MM.1S (cell line): ENCODE measurements around the gene NPS.

Source experiments
- DNase-seq: peaks from one replicate; pipeline ENCODE4 v3.0.0-alpha.2; 2015
- H2AFZ ChIP-seq: fragments of 300-600 bp; sonication (generic); 2 replicates; pipeline ENCODE4 v1.6.0; 2016; ENCODE audit warnings: antibody characterized with exemption, low read length
- H3F3A ChIP-seq: fragments of 300-600 bp; sonication (generic); 2 replicates; pipeline ENCODE4 v1.6.1; 2016; ENCODE audit warnings: mild to moderate bottlenecking, antibody characterized with exemption, low read length, moderate library complexity, mixed read lengths; ENCODE audit not compliant: insufficient read depth
- H3K27ac ChIP-seq: fragments of 300-600 bp; sonication (generic); 2 replicates; pipeline ENCODE4 v1.5.1; 2016; ENCODE audit warnings: mild to moderate bottlenecking, low read length
- H3K27me3 ChIP-seq: fragments of 300-600 bp; sonication (generic); replicated peaks from 2 replicates; pipeline ENCODE4 v1.6.0; 2016; ENCODE audit warnings: low read length; ENCODE audit not compliant: insufficient read depth
- H3K36me3 ChIP-seq: fragments of 300-600 bp; sonication (generic); replicated peaks from 2 replicates; pipeline ENCODE4 v1.6.1; 2016; ENCODE audit warnings: mild to moderate bottlenecking, low read length, mixed read lengths; ENCODE audit not compliant: insufficient read depth
- H3K4me1 ChIP-seq: fragments of 300-600 bp; sonication (generic); 2 replicates; pipeline ENCODE4 v1.6.1; 2016; ENCODE audit warnings: low read length, mixed read lengths
- H3K4me2 ChIP-seq: fragments of 300-600 bp; sonication (generic); 2 replicates; pipeline ENCODE4 v1.6.0; 2016; ENCODE audit warnings: low read depth, low read length
- H3K4me3 ChIP-seq: fragments of 300-600 bp; sonication (generic); 2 replicates; pipeline ENCODE4 v1.5.1; 2016; ENCODE audit warnings: low read length, mixed read lengths
- H3K79me2 ChIP-seq: fragments of 300-600 bp; sonication (generic); 2 replicates; pipeline ENCODE4 v1.6.1; 2016; ENCODE audit warnings: mixed run types, low read length, mixed read lengths
- H3K9ac ChIP-seq: fragments of 300-600 bp; sonication (generic); 2 replicates; pipeline ENCODE4 v1.6.1; 2016; ENCODE audit warnings: low read length, mixed read lengths
- H3K9me2 ChIP-seq: fragments of 300-600 bp; sonication (generic); replicated peaks from 2 replicates; pipeline ENCODE4 v1.6.1; 2016; ENCODE audit warnings: mild to moderate bottlenecking, low read length, mixed read lengths; ENCODE audit not compliant: insufficient read depth
- H3K9me3 ChIP-seq: fragments of 300-600 bp; sonication (generic); replicated peaks from 2 replicates; pipeline ENCODE4 v1.6.1; 2016; ENCODE audit warnings: mild to moderate bottlenecking, low read length, mixed read lengths; ENCODE audit not compliant: insufficient read depth
- H4K20me1 ChIP-seq: fragments of 300-600 bp; sonication (generic); 2 replicates; pipeline ENCODE4 v1.6.1; 2016; ENCODE audit warnings: mild to moderate bottlenecking, low read length, moderate library complexity, mixed read lengths; ENCODE audit not compliant: insufficient read depth
- EZH2 ChIP-seq: fragments of 300-600 bp; sonication (generic); optimal IDR thresholded peaks from 2 replicates; pipeline ENCODE3; 2017; ENCODE audit warnings: low read depth, mild to moderate bottlenecking, antibody characterized with exemption, low read length, mixed read lengths
- EZH2phosphoT487 ChIP-seq: fragments of 300-600 bp; sonication (generic); IDR thresholded peaks from 2 replicates; pipeline ENCODE4 v1.6.1; 2018; ENCODE audit warnings: antibody characterized with exemption, low read length
- TF ChIP-seq, protein P1 (sequence below): fragments of 300-600 bp; sonication (generic); IDR thresholded peaks from 2 replicates; pipeline ENCODE4 v1.5.1; 2016; ENCODE audit warnings: antibody characterized with exemption, low read length, mixed read lengths

The NPS gene

DNA sequence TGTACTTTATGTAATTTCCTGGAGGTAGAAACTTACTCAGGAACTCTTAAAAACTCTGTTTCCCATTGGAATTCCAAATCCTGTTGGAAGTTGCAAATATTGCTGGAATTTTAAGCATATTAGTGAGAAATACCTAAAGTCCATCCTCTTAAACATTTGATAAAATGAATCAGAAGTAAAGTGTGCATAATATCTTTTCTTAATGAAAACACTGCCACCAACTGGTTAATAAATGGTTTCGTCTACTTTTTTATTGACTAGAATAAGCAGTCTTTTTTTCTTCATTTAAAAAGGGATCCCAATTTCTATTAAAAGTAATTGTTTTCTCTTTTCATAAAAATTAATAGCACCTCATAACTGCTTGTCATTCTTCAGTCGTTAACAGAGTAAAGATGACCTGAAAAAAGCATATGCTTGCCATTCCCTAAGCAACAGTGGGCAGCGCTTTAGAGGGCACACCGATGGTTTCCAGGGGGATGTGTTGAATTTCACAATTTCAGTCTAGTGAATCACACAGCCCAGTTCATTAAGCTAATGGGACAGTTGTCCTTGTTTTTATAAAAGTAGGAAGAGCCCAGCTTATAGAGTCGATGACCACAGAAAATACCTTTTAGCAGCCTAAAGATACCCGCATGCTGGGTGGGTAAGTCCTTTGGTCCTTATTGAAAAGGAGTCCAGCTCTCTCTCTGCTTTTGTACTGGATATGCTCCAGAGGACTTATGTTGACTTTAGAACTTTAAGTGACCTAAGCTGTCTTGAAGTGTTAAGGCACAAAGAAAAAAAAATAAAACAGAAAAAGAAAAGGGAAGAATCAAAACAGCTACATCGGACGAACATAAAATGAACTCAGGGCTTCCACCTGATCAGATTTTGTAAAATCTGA is 28.5 kb downstream of the NPS start:
- TF ChIP-seq EZH2, result no peak
- TF ChIP-seq, protein P1, sequence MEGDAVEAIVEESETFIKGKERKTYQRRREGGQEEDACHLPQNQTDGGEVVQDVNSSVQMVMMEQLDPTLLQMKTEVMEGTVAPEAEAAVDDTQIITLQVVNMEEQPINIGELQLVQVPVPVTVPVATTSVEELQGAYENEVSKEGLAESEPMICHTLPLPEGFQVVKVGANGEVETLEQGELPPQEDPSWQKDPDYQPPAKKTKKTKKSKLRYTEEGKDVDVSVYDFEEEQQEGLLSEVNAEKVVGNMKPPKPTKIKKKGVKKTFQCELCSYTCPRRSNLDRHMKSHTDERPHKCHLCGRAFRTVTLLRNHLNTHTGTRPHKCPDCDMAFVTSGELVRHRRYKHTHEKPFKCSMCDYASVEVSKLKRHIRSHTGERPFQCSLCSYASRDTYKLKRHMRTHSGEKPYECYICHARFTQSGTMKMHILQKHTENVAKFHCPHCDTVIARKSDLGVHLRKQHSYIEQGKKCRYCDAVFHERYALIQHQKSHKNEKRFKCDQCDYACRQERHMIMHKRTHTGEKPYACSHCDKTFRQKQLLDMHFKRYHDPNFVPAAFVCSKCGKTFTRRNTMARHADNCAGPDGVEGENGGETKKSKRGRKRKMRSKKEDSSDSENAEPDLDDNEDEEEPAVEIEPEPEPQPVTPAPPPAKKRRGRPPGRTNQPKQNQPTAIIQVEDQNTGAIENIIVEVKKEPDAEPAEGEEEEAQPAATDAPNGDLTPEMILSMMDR, result no peak; the same call in 1 of the 2 replicates
- TF ChIP-seq EZH2phosphoT487, result no peak
- no peaks in the 10 kb centered on the region for H3F3A ChIP-seq
- no peaks in the 10 kb centered on the region for H3K4me1 ChIP-seq
- no peak overlapping the region for H3K27ac ChIP-seq
- H3K9me3 ChIP-seq, result no peaks in the 10 kb centered on the region
- no peak for DNase-seq
- H2AFZ ChIP-seq, result no peak overlapping the region
- H4K20me1 ChIP-seq, result no peaks in the 10 kb centered on the region
- H3K79me2 ChIP-seq, result no peaks in the 10 kb centered on the region
- no peaks in the 10 kb centered on the region for H3K36me3 ChIP-seq
- H3K9ac ChIP-seq, result no peak overlapping the region
- H3K27me3 ChIP-seq, result peaks cover 6% of the 10 kb centered on the region; the same call in 1 of the 2 replicates
- H3K4me3 ChIP-seq, result no peak overlapping the region
- H3K4me2 ChIP-seq, result no peak overlapping the region
- no peaks in the 10 kb centered on the region for H3K9me2 ChIP-seq

DNA sequence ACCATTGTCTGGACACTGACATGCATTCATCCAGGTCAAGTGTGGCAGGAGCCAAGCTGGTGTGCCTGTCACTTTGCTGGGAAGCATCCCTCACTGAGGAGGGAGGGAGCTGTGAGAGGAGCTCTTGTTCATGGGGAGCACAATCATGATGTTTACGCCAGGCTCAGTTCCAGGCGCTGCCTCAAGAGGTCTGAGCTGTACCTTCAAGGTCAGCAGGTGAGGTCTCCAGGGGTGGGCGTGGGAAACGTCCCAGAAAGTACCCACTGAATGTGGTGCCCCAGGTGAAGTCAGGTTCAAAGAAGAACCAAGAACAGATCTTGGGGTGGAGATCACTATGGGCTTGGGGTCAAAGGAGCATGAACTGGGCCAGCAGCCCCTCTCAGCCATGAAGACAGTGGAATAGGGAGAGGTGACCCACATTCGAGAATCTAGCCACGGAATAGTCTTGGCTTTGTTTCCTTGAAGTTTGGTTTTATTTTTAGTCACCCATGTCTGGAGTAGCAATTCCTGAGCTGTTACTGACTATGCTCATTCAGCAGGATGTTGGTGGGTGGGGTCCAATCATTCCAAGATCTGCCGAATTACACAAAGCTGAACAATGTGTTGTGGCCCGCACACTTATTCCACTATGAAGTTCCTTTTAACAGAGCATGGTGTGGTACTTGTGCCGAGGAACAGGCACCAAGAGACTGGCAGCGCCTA is 29.3 kb downstream of the NPS start:
- no peaks in the 10 kb centered on the region for H3K36me3 ChIP-seq
- TF ChIP-seq EZH2phosphoT487 (no peak), EZH2 (no peak)
- TF ChIP-seq, protein P1, result no peak
- no peak for DNase-seq

DNA sequence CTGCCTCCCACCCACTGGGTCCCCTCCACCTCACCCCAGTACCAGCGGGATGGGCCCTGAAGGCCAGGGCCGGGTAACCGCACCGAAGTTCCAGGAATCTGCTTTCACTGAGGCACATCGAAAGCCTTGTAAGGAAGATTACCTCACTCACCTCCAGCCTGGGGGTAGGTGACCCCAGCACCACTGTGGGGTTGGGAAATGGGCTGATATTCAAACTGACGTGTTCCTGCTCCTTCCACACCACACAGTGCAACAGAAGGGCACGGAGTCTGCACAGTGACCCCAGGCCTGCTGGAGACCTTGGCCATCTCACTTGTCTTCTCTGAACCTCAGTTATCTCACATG is 29.8 kb downstream of the NPS start:
- H3K27ac ChIP-seq, result no peak overlapping the region
- H3F3A ChIP-seq, result no peaks in the 10 kb centered on the region
- H3K4me2 ChIP-seq, result no peak overlapping the region
- peaks cover 6% of the 10 kb centered on the region; the same call in 1 of the 2 replicates for H3K27me3 ChIP-seq
- no peaks in the 10 kb centered on the region for H3K4me1 ChIP-seq
- no peaks in the 10 kb centered on the region for H3K9me2 ChIP-seq
- H3K36me3 ChIP-seq, result no peaks in the 10 kb centered on the region
- no peak overlapping the region for H2AFZ ChIP-seq
- H3K79me2 ChIP-seq, result no peaks in the 10 kb centered on the region
- no peaks in the 10 kb centered on the region for H3K9me3 ChIP-seq
- no peaks in the 10 kb centered on the region for H4K20me1 ChIP-seq
- H3K9ac ChIP-seq, result no peak overlapping the region
- no peak for DNase-seq
- no peak for TF ChIP-seq EZH2phosphoT487
- no peak overlapping the region for H3K4me3 ChIP-seq

More for the DNA sequence above, 29.3 kb downstream of the NPS start:
- Histone ChIP-seq H3K9ac (no peak overlapping the region), H3K27ac (no peak overlapping the region), H3K27me3 (peaks cover 6% of the 10 kb centered on the region; the same call in 1 of the 2 replicates), H2AFZ (no peak overlapping the region), H3K4me1 (no peaks in the 10 kb centered on the region), H3K4me3 (no peak overlapping the region), H3K9me2 (no peaks in the 10 kb centered on the region), H3K4me2 (no peak overlapping the region), H3F3A (no peaks in the 10 kb centered on the region), H3K9me3 (no peaks in the 10 kb centered on the region), H3K79me2 (no peaks in the 10 kb centered on the region), H4K20me1 (no peaks in the 10 kb centered on the region)
